Mesenchymal stem cell (in vitro differentiated cells and primary cell): Measurements from ENCODE around the gene DOCK8.
"Not testable (repeated sequence)": the region's sequence is repeated elsewhere in the genome, so short reads cannot be mapped to it uniquely, and the experiment has no call there.

Experiments
- DNase-seq: peaks from one replicate; pipeline ENCODE4 v3.0.0-alpha.2; 2013
- H2AFZ ChIP-seq: one replicate; pipeline ENCODE4 v1.6.1; 2013; ENCODE audit warnings: low read depth, mild to moderate bottlenecking, control low read depth, inconsistent platforms, low read length, moderate library complexity
- H2AK5ac ChIP-seq: 2 replicates; pipeline ENCODE4 v1.6.1; 2013; ENCODE audit warnings: low read length, moderate library complexity, mild to moderate bottlenecking, inconsistent platforms; ENCODE audit not compliant: severe bottlenecking
- H2BK120ac ChIP-seq: one replicate; pipeline ENCODE4 v1.6.1; 2013; ENCODE audit warnings: low read depth, mild to moderate bottlenecking, inconsistent platforms, low read length, moderate library complexity
- H2BK12ac ChIP-seq, 2 experiments: one replicate each; pipeline ENCODE4 v1.6.1; 2013; ENCODE audit warnings: inconsistent platforms in 2 of 2, low read length in 2 of 2, mild to moderate bottlenecking in 2 of 2, moderate library complexity in 2 of 2, control low read depth in 1 of 2
- H2BK15ac ChIP-seq: one replicate; pipeline ENCODE4 v1.6.1; 2013; ENCODE audit warnings: mild to moderate bottlenecking, low read depth, inconsistent platforms; ENCODE audit not compliant: poor library complexity, severe bottlenecking
- H2BK5ac ChIP-seq: 2 replicates; pipeline ENCODE4 v1.6.1; 2013; ENCODE audit warnings: low read depth, mild to moderate bottlenecking, low read length, control low read depth, inconsistent platforms; ENCODE audit not compliant: poor library complexity, severe bottlenecking
- H3K14ac ChIP-seq, 2 experiments: one replicate each; pipeline ENCODE4 v1.6.1; 2013; ENCODE audit warnings: inconsistent platforms in 2 of 2, low read length in 2 of 2, control low read depth in 1 of 2, mild to moderate bottlenecking in 1 of 2, moderate library complexity in 1 of 2
- H3K18ac ChIP-seq, 2 experiments: one replicate each; pipeline ENCODE4 v1.6.1; 2013; ENCODE audit warnings: inconsistent platforms in 2 of 2, low read length in 2 of 2, control low read depth in 1 of 2, low read depth in 1 of 2, mild to moderate bottlenecking in 1 of 2
- H3K23ac ChIP-seq, 2 experiments: one replicate each; pipeline ENCODE4 v1.6.1; 2013; ENCODE audit warnings: inconsistent platforms in 2 of 2, low read length in 2 of 2, mild to moderate bottlenecking in 2 of 2, moderate library complexity in 2 of 2, control low read depth in 1 of 2
- H3K27ac ChIP-seq: 2 replicates; pipeline ENCODE4 v1.5.1; 2013; ENCODE audit warnings: mild to moderate bottlenecking, moderate library complexity, low read length, control low read depth, inconsistent platforms; ENCODE audit not compliant: poor library complexity, severe bottlenecking
- H3K27me3 ChIP-seq, 2 experiments: 2 replicates each; pipeline versions ENCODE4 v1.6.1 to v1.7.0; 2013; ENCODE audit warnings: low read length in 2 of 2, mild to moderate bottlenecking in 2 of 2, moderate library complexity in 2 of 2, control low read depth in 1 of 2, inconsistent platforms in 1 of 2; ENCODE audit not compliant: control insufficient read depth in 1 of 2, insufficient read depth in 1 of 2
- H3K36me3 ChIP-seq, 2 experiments: 2 replicates each; pipeline versions ENCODE4 v1.6.1 to v1.7.0; 2013; ENCODE audit warnings: low read length in 2 of 2, control low read depth in 1 of 2, inconsistent platforms in 1 of 2, low read depth in 1 of 2, mild to moderate bottlenecking in 1 of 2; ENCODE audit not compliant: insufficient read depth in 2 of 2, control insufficient read depth in 1 of 2
- H3K4ac ChIP-seq, 2 experiments: one replicate each; pipeline ENCODE4 v1.6.1; 2013; ENCODE audit warnings: inconsistent platforms in 2 of 2, low read length in 2 of 2, mild to moderate bottlenecking in 2 of 2, moderate library complexity in 2 of 2, control low read depth in 1 of 2, low read depth in 1 of 2
- H3K4me1 ChIP-seq: 2 replicates; pipeline ENCODE4 v1.6.1; 2013; ENCODE audit warnings: low read depth, low read length, control low read depth; ENCODE audit not compliant: control insufficient read depth, insufficient read depth
- H3K4me2 ChIP-seq: 2 replicates; pipeline ENCODE4 v1.6.1; 2013; ENCODE audit warnings: low read length, mild to moderate bottlenecking, inconsistent platforms; ENCODE audit not compliant: poor library complexity, severe bottlenecking
- H3K4me3 ChIP-seq, 2 experiments: 2 replicates each; pipeline versions ENCODE4 v1.5.1 to v1.7.0; 2013; ENCODE audit warnings: low read length in 2 of 2, mild to moderate bottlenecking in 2 of 2, control low read depth in 1 of 2, low read depth in 1 of 2; ENCODE audit not compliant: insufficient read depth in 1 of 2
- H3K79me1 ChIP-seq: replicated peaks from 2 replicates; pipeline ENCODE4 v1.6.1; 2013; ENCODE audit warnings: mild to moderate bottlenecking, control low read depth, low read length, inconsistent platforms; ENCODE audit not compliant: poor library complexity, severe bottlenecking
- H3K9ac ChIP-seq: 2 replicates; pipeline ENCODE4 v1.7.0; 2013; ENCODE audit warnings: mild to moderate bottlenecking, low read length, moderate library complexity
- H3K9me3 ChIP-seq: 2 replicates; pipeline ENCODE4 v1.7.0; 2013; ENCODE audit warnings: mild to moderate bottlenecking, low read length; ENCODE audit not compliant: control insufficient read depth
- H4K8ac ChIP-seq: one replicate; pipeline ENCODE4 v1.6.1; 2013; ENCODE audit warnings: inconsistent platforms, mild to moderate bottlenecking, low read length, moderate library complexity
- H4K91ac ChIP-seq: one replicate; pipeline ENCODE4 v1.6.1; 2013; ENCODE audit warnings: mild to moderate bottlenecking, low read length, inconsistent platforms
- WGBS: methylation state at CpG from one replicate; pipeline ENCODE4 v1.1.7; 2013; ENCODE audit warnings: mixed read lengths; 5-methylcytosine and 5-hydroxymethylcytosine counted together

The DOCK8 gene

GRCh38 chr9:224582-225520 is 10.2 kb downstream of the DOCK8 start:
- no peak overlapping the region for H3K14ac ChIP-seq
- H3K27ac ChIP-seq: no peak overlapping the region
- no peak overlapping the region for H3K18ac ChIP-seq
- H4K8ac ChIP-seq: no peak overlapping the region
- no peak overlapping the region for H3K23ac ChIP-seq
- H3K4me3 ChIP-seq: no peak overlapping the region
- no peak overlapping the region for H2BK120ac ChIP-seq
- H3K4me1 ChIP-seq: no peaks in the 10 kb centered on the region
- no peak overlapping the region for H2BK15ac ChIP-seq
- no peak overlapping the region for H3K4me2 ChIP-seq
- WGBS: 85% methylated on average over 3 of the region's 3 CpGs
- no peak overlapping the region for H4K91ac ChIP-seq
- no peaks in the 10 kb centered on the region for H3K36me3 ChIP-seq
- no peak overlapping the region for H2BK5ac ChIP-seq
- H3K27me3 ChIP-seq: peaks cover 0 to 4% of the 10 kb centered on the region in 2 experiments
- DNase-seq: no peak
- H3K9me3 ChIP-seq: no peaks in the 10 kb centered on the region
- no peak overlapping the region for H3K9ac ChIP-seq
- H2BK12ac ChIP-seq: no peak overlapping the region
- no peak overlapping the region for H2AFZ ChIP-seq
- H2AK5ac ChIP-seq: no peak overlapping the region
- no peak overlapping the region for H3K4ac ChIP-seq
- H3K79me1 ChIP-seq: no peaks in the 10 kb centered on the region

DNA sequence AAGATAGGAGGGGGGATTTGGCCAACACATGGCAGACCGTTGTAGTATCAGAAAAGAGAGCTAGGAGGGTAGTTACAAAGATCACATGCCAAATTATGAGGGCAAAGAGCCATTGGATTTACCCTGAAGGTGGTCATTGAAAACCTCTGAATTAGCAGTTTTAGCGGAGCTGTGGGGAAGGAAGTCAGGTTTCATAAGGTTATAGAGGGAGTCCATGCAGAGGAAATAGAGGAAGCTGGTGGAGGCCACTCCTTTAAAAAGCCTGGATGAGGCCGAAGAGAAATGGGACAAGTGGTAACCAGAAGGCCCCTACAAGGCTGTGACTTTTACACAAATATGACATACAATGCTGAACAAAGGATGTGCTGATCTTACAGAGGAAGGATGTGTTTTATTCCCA is 13.2 kb downstream of the DOCK8 start:
- no peak overlapping the region for H2AK5ac ChIP-seq
- H3K14ac ChIP-seq: no peak overlapping the region
- no peak overlapping the region for H2AFZ ChIP-seq
- DNase-seq: no peak
- no peaks in the 10 kb centered on the region for H3K9me3 ChIP-seq
- H2BK5ac ChIP-seq: no peak overlapping the region
- no peak overlapping the region for H2BK12ac ChIP-seq
- no peaks in the 10 kb centered on the region for H3K36me3 ChIP-seq
- H3K4me1 ChIP-seq: no peaks in the 10 kb centered on the region
- no peak overlapping the region for H3K9ac ChIP-seq
- H4K8ac ChIP-seq: no peak overlapping the region
- H3K79me1 ChIP-seq: no peaks in the 10 kb centered on the region
- H3K27ac ChIP-seq: no peak overlapping the region
- no peak overlapping the region for H3K4me2 ChIP-seq
- no peak overlapping the region for H2BK120ac ChIP-seq
- no peak overlapping the region for H4K91ac ChIP-seq
- no peak overlapping the region for H2BK15ac ChIP-seq
- no peak overlapping the region for H3K23ac ChIP-seq
- no peak overlapping the region for H3K4ac ChIP-seq
- no peak overlapping the region for H3K18ac ChIP-seq
- WGBS: 60% methylated on average over 3 of the region's 3 CpGs
- no peak overlapping the region for H3K4me3 ChIP-seq
- peaks cover 0 to 4% of the 10 kb centered on the region in 2 experiments for H3K27me3 ChIP-seq

DNA sequence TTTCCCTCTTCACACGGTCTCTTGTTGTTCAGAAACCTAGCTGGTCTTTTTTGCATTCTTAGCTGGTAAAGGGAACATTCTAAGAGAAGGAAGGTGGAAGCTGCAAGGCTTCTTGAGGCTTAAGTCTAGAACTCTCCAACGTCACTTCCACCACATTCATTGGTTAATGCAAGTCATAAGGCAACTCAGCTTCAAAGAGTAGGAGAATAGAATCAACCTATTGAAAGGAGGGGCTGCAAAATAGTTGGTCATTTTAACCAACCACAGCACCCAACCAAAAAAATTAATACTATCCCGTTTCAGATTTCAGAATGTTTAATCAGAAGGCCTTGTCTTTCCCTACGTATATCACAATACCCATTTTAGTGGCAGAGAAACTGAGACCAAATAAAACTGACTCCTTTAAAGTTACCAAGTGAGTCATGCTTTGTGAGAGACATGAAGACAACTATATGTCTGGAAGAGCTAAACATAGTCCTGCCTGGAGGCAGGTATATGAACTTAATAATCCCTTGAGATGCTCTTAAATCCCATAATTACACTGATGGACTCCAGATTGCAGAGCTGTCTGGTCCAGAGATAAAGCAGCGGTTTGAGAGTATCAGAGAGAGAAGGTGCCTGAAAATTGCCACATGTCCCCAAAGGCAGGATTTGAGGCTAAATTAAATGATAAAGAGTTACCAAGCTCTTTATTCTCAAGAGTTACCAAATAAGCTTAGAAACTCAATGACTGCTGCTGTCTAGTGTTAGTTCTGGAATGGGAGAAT is 14.4 kb downstream of the DOCK8 start:
- no peaks in the 10 kb centered on the region for H3K79me1 ChIP-seq
- no peak overlapping the region for H3K23ac ChIP-seq
- H2AK5ac ChIP-seq: no peak overlapping the region
- H3K27ac ChIP-seq: no peak overlapping the region
- no peak overlapping the region for H2BK15ac ChIP-seq
- DNase-seq: no peak
- no peak overlapping the region for H2BK5ac ChIP-seq
- WGBS: 65% methylated on average over 5 of the region's 5 CpGs
- H4K91ac ChIP-seq: no peak overlapping the region
- no peak overlapping the region for H3K4me3 ChIP-seq
- H3K18ac ChIP-seq: no peak overlapping the region
- no peaks in the 10 kb centered on the region for H3K9me3 ChIP-seq
- no peak overlapping the region for H3K9ac ChIP-seq
- H3K4ac ChIP-seq: no peak overlapping the region
- no peak overlapping the region for H3K4me2 ChIP-seq
- H4K8ac ChIP-seq: no peak overlapping the region
- no peak overlapping the region for H2BK12ac ChIP-seq
- no peaks in the 10 kb centered on the region for H3K4me1 ChIP-seq
- no peak overlapping the region for H2BK120ac ChIP-seq
- H3K27me3 ChIP-seq: peaks cover 0 to 4% of the 10 kb centered on the region in 2 experiments
- H3K36me3 ChIP-seq: no peaks in the 10 kb centered on the region
- no peak overlapping the region for H2AFZ ChIP-seq
- no peak overlapping the region for H3K14ac ChIP-seq

- not testable (repeated sequence) for H4K8ac ChIP-seq, H3K14ac ChIP-seq, H4K91ac ChIP-seq, H2AFZ ChIP-seq, H3K27me3 ChIP-seq, H3K18ac ChIP-seq, H3K9ac ChIP-seq, H3K4ac ChIP-seq, H3K79me1 ChIP-seq, H2BK15ac ChIP-seq, H3K9me3 ChIP-seq, H2BK12ac ChIP-seq, H3K4me3 ChIP-seq, H3K4me1 ChIP-seq, H3K36me3 ChIP-seq, DNase-seq, H2BK120ac ChIP-seq, H3K4me2 ChIP-seq, H3K23ac ChIP-seq, H2BK5ac ChIP-seq, H3K27ac ChIP-seq, H2AK5ac ChIP-seq
- no CpG with 5 or more reads among the region's 1 CpG for WGBS
Observed at GRCh38 chr9:231625-232024, 17.0 kb downstream of the DOCK8 start.
